Aorta (tissue), 5 donors: Measurements from ENCODE around the gene DPP4. TPM values are rescaled to one million over a fixed set of nuclear protein-coding genes. Genes with fewer than 3 reads are reported as not detected.
"Not testable (repeated sequence)": the region's sequence is repeated elsewhere in the genome, so short reads cannot be mapped to it uniquely, and the experiment has no call there.

Source experiments
- ATAC-seq: fragments of 200-7000 bp; cut with Tn5 transposase; one replicate; pipeline ENCODE4 v1.9.1; 2022; ENCODE audit warnings: moderate library complexity; ENCODE audit not compliant: low FRiP score
- DNase-seq, 2 donors: peaks; one replicate each; pipeline ENCODE4 v3.0.0-alpha.2; 2020
- H3K27ac ChIP-seq, 2 donors: one replicate each; pipeline ENCODE4 v1.5.1; 2013; ENCODE audit warnings: low read length in 2 of 2, mild to moderate bottlenecking in 2 of 2, moderate library complexity in 2 of 2, control low read depth in 1 of 2, inconsistent platforms in 1 of 2, low read depth in 1 of 2
- H3K27me3 ChIP-seq, 2 donors: one replicate each; pipeline ENCODE4 v1.6.1; 2013; ENCODE audit warnings: control low read depth in 1 of 2, low read length in 1 of 2, mild to moderate bottlenecking in 1 of 2, moderate library complexity in 1 of 2; ENCODE audit not compliant: insufficient read depth in 2 of 2, control insufficient read depth in 1 of 2
- H3K36me3 ChIP-seq, 2 donors: one replicate each; pipeline ENCODE4 v1.6.1; 2013; ENCODE audit warnings: control low read depth in 1 of 2, low read length in 1 of 2, mild to moderate bottlenecking in 1 of 2; ENCODE audit not compliant: insufficient read depth in 2 of 2, control insufficient read depth in 1 of 2
- H3K4me1 ChIP-seq, 2 donors: one replicate each; pipeline ENCODE4 v1.6.1; 2013; ENCODE audit warnings: low read length in 2 of 2, control low read depth in 1 of 2, mild to moderate bottlenecking in 1 of 2, moderate library complexity in 1 of 2; ENCODE audit not compliant: insufficient read depth in 2 of 2, control insufficient read depth in 1 of 2
- H3K4me3 ChIP-seq, 2 donors: one replicate each; pipeline ENCODE4 v1.5.1; 2013; ENCODE audit warnings: low read length in 2 of 2, control low read depth in 1 of 2, mild to moderate bottlenecking in 1 of 2
- H3K9me3 ChIP-seq: one replicate; pipeline ENCODE4 v1.6.1; 2013; ENCODE audit warnings: mild to moderate bottlenecking, low read length; ENCODE audit not compliant: control insufficient read depth
- WGBS, 2 donors: extraction: QIAGEN DNeasy Blood & Tissue Kit; methylation state at CpG; one replicate each; pipeline ENCODE4 v1.1.7; 2013; 5-methylcytosine and 5-hydroxymethylcytosine counted together
- intact Hi-C, 2 donors: fragments of 100-400 bp; cut with DNase I; formaldehyde crosslinking; loops; one replicate each; pipeline versions ENCODE4 v1.14.2 to v1.15.0; 2022
- polyA plus RNA-seq, 2 donors: library from polyadenylated mRNA; stranded (reverse); fragments of 200-250 nt; gene quantifications; one replicate each; pipeline ENCODE4 v1.2.3, GENCODE V29; 2013
- total RNA-seq, 2 donors: library from RNA; stranded (reverse); fragmentation: NEBNext Ultra II Directional; extraction: Animal tissue kit (Norgen Biotek cat#: 25700); gene quantifications; one replicate each; pipeline ENCODE4 v1.2.1, GENCODE V29; 2021
- donor health status: healthy with polysubstance abuse.
- donor health status: Bipolar disorder and iron deficiency.
- donor health status: DM: no; HTN: no; CAD: no.
- donor health status: DM: no; HTN: no; CAD: no.
- donor health status: DM: yes; HTN: yes; CAD: no.

Gene DPP4
- total and polyA plus RNA-seq, 4 donors: 0.20 to 4.1 (median 3.6) TPM

DNA sequence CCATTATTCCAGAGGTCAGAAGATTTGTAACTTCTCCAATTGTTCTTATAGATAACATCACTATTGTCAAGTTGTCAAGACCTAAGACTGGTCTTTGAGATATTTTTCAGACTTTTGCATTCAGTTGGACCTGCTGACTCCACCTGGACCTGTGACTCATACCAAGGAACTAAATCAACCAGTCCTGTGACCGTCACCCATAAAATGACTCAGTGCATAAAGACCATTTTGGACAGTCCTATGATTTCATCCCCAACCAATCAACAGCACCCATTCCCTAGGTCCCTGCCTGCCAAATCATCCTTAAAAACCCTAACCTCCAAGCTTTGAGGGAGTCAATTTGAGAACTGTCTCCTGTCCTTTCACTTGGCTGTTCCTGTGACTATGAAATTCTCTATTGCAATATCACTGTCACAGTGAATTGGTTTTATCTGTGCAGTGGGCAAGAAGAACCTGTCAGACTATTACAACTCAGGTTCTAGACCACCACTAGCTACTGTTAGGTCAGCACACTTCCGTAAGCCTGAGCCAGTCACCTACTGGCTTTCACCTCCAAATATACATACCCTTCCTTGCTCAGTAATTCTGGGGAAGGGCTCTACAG, 17.1 kb downstream of the DPP4 start:
- peaks cover 5% of the 10 kb centered on the region for H3K9me3 ChIP-seq
- ATAC-seq: no peak
- intact Hi-C loops: no loop called here
- H3K27me3 ChIP-seq: no peaks in the 10 kb centered on the region
- H3K4me3 ChIP-seq: no peak overlapping the region
- DNase-seq: no peak
- 81 to 84% methylated on average over 2 of the region's 2 CpGs for WGBS, 2 donors
- no peaks in the 10 kb centered on the region for H3K36me3 ChIP-seq
- no peak overlapping the region for H3K27ac ChIP-seq
- no peaks in the 10 kb centered on the region for H3K4me1 ChIP-seq

DNA sequence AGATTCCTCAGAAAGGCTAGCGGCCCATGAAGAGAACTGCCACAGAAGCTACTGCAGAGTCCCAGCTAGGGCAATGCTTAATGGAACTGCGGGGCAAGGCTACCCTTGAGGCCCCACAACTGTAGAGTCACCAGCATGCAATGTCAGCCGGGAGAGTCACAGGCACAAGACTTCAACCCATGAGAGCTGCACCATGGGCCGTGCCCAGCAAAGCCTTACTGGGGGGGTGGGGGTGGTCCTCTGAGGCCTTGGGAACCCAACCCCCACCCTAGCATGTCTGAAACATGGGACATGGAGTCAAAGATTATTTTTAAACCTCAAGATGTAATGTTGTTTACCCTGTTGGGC, 20.2 kb downstream of the DPP4 start:
- H3K36me3 ChIP-seq: no peaks in the 10 kb centered on the region
- H3K27me3 ChIP-seq: no peaks in the 10 kb centered on the region
- no peaks in the 10 kb centered on the region for H3K4me1 ChIP-seq
- ATAC-seq: no peak
- no peak overlapping the region for H3K4me3 ChIP-seq
- intact Hi-C loops: no loop called here
- H3K9me3 ChIP-seq: peaks cover 6% of the 10 kb centered on the region
- no peak for DNase-seq
- H3K27ac ChIP-seq: no peak overlapping the region
- WGBS, 2 donors: 87 to 88% methylated on average over 4 of the region's 4 CpGs

DNA sequence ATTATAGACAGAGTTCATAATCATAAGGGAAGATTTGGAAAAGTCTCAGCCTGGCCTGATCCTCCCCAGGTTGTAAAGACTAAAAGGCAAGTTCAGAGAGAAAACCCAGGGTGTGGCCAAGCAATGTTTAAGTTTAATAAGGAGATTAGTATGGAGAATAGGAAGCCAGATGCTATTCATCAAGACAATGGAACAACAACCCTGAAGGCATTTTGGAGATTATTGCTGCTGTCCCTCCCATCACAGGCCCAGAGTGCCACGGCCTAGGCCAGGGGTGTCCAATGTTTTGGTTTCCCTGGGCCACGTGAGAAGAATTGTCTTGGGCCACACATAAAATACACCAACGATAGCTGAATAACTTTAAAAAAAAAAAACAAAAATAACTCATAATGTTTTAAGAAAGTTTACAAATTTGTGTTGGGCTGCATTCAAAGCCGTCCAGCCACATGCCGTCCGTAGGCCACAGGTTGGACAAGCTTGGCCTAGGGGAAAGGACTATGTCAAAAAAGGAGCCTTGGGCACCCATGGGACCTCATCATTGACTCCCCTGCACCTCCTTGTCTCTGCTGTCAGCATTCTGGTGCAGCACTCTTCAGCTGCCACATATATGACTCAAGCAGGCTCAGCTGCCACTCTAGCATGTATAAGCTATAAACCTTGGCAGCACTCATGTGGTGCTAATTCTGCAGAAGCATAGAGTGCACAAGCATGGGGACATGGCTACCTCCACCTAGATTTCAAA, 20.8 kb downstream of the DPP4 start:
- DNase-seq (no peak), ATAC-seq (no peak)
- Histone ChIP-seq H3K4me1 (no peaks in the 10 kb centered on the region), H3K27me3 (no peaks in the 10 kb centered on the region), H3K4me3 (no peak overlapping the region), H3K27ac (no peak overlapping the region), H3K9me3 (peaks cover 6% of the 10 kb centered on the region), H3K36me3 (no peaks in the 10 kb centered on the region)
- WGBS, 2 donors: 85 to 86% methylated on average over 6 of the region's 6 CpGs
- intact Hi-C loops: no loop called here

DNA sequence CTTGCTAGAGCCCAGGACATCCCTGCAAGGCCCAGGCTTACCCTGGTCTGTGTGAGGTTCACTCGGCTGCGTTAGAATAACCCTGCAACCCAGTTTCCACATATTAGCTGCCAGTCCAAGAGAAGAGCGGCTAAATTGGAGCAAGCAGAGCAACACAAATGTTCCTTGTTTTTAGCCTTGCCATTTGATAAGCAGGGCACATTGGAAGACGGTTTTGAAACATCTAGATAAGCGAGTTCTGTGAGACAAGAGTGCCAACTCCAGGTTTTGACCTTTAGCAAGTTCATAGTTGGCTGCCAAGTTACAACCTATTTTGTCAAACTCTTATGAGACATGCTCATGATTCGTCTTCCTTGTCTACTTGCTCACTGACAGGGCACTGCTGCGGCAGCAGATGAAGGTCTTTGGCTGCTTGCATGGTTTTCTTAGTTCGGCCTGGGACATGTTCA, 23.5 kb downstream of the DPP4 start:
- no peak for ATAC-seq
- WGBS, 2 donors: 48 to 56% methylated on average over 8 of the region's 8 CpGs

DNA sequence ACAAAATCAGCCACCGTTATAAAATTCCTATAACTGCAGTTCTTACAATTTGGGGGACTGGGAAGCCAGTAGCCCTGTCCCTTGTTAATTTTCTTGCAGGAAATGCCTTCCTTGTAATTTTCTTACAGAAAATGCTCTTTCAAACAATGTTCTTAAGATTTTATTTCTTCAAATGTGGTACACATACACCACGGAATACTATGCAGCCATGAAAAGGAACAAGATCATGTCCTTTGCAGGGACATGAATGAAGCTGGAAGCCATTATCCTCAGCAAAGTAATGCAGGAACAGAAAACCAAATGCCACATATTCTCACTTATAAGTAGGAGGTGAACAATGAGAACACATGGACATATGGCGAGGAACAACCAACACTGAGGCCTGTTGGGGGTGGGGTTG, 24.9 kb downstream of the DPP4 start:
- WGBS, 2 donors: 90 to 96% methylated on average over 3 of the region's 3 CpGs
- intact Hi-C loops, H3K36me3 ChIP-seq: not testable (repeated sequence)

More for the DNA sequence above, 23.5 kb downstream of the DPP4 start:
- no peaks in the 10 kb centered on the region for H3K27me3 ChIP-seq
- H3K4me3 ChIP-seq: no peak overlapping the region
- H3K36me3 ChIP-seq: no peaks in the 10 kb centered on the region
- H3K9me3 ChIP-seq: peaks cover 1% of the 10 kb centered on the region
- intact Hi-C loops: no loop called here
- H3K27ac ChIP-seq: no peak overlapping the region
- H3K4me1 ChIP-seq: no peaks in the 10 kb centered on the region
- no peak for DNase-seq

DNA sequence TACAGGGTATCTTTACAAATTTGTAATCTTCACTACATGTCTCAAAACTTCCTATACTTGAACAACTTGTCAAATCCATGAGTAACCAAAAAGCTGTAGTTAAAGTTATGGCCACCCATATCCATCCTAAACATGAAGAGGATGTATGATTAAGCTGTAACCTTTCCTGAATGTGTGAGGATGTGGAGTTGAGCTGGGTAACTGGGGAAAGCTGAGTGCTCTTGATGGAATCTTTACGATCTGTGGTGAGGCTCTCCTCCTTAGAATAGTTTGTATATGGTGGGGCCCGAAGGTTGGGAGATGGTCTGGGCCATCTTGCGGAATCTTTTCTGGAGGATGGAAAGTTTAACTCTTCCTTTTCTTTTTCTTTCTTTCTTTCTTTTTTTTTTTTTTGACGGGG, 29.4 kb downstream of the DPP4 start:
- ATAC-seq (no peak), DNase-seq (no peak)
- Histone ChIP-seq H3K9me3 (no peaks in the 10 kb centered on the region), H3K27ac (no peak overlapping the region), H3K4me1 (no peaks in the 10 kb centered on the region), H3K27me3 (no peaks in the 10 kb centered on the region), H3K36me3 (no peaks in the 10 kb centered on the region), H3K4me3 (no peak overlapping the region)
- WGBS, 2 donors: 85 to 86% methylated on average over 4 of the region's 4 CpGs
- intact Hi-C loops: no loop called here

More for the DNA sequence above, 24.9 kb downstream of the DPP4 start:
- H3K27ac ChIP-seq, H3K27me3 ChIP-seq, DNase-seq, ATAC-seq, H3K4me1 ChIP-seq, H3K4me3 ChIP-seq, H3K9me3 ChIP-seq: not testable (repeated sequence)

DNA sequence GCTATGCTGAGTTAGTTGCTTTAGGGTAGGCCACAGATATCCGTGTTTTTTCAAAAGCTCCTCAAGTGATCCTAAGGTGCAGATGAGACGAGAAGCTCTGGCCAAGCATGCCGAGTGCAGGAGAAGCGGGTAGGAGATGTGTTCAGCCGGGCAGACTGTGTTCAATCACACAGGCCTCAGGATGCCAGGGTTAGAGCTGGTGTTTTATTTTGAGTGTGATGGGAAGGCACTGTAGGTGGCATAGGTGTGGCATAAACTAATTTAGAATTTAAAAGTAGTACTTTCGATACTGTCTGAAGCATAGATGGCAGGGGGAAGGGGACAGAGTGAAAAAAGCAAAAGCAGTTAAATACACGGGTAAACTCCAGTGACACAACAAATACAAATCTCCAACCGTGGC, 30.9 kb downstream of the DPP4 start:
- Histone ChIP-seq H3K27ac (no peak overlapping the region), H3K27me3 (no peaks in the 10 kb centered on the region), H3K36me3 (no peaks in the 10 kb centered on the region), H3K4me3 (no peak overlapping the region), H3K9me3 (no peaks in the 10 kb centered on the region), H3K4me1 (no peaks in the 10 kb centered on the region)
- intact Hi-C loops: no loop called here
- WGBS, 2 donors: 84 to 88% methylated on average over 8 of the region's 8 CpGs
- ATAC-seq (no peak), DNase-seq (no peak)

DNA sequence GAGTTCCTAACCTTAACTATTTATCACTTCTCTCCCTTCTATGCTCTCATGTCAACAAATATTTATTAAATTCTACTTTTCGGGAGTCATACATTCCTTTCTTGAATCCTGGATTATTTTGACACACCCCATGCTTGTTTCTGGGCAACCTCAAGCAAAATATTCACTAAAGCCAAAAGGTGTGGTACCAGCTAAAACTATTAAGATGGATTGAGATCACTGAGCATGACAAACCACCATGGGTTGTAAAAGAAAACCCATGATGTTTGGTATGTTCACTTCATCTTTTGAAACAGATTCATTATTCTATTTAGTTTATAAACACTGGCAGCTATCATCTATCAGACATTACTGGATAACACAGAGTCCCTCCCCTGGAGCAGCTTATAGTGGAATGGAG, 32.5 kb downstream of the DPP4 start:
- Histone ChIP-seq H3K36me3 (no peaks in the 10 kb centered on the region), H3K27ac (no peak overlapping the region), H3K27me3 (no peaks in the 10 kb centered on the region), H3K9me3 (no peaks in the 10 kb centered on the region), H3K4me1 (no peaks in the 10 kb centered on the region), H3K4me3 (no peak overlapping the region)
- intact Hi-C loops: no loop called here
- ATAC-seq: no peak
- DNase-seq: no peak
- 61 to 63% methylated on average over 1 of the region's 1 CpG for WGBS, 2 donors

DNA sequence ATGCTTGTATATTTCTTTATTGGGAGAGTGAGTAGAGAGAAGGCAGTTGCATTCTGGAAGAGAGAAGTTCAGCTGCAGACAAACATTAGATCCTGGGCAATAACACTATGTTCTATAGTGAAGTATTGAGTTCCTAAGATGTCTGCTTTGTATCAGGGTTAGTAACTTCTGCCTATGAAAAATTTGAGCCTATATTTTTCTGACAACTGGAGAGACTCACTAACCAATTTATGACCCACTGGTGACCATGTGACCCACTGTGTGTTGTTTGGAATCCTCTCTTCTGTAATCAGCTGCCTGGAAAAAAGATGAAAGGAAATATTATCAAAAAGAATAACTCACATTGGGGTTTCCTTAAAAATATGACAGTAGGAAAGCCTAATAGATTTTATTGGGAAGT, 35.3 kb downstream of the DPP4 start:
- Histone ChIP-seq H3K36me3 (no peaks in the 10 kb centered on the region), H3K9me3 (no peaks in the 10 kb centered on the region), H3K4me3 (no peak overlapping the region), H3K27ac (no peak overlapping the region), H3K27me3 (peaks cover 0 to 1% of the 10 kb centered on the region in 2 donors), H3K4me1 (no peaks in the 10 kb centered on the region)
- ATAC-seq (no peak), DNase-seq (no peak)
- intact Hi-C loops: no loop called here
